CD8-positive, alpha-beta memory T cell (primary cell): ENCODE measurements around the gene PA2G4. TPM values are rescaled to one million over a fixed set of nuclear protein-coding genes. Genes with fewer than 3 reads are reported as not detected.

ENCODE experiments used
- CTCF ChIA-PET: fragments of 350-600 bp; sonication (Branson Sonifier 250); formaldehyde crosslinking; loops from one replicate; lab custom pipeline; 2021; ENCODE audit warnings: antibody characterized with exemption; lab: Charles Lee
- POLR2A ChIA-PET: fragments of 350-600 bp; sonication (Branson Sonifier 250); formaldehyde crosslinking; loops from one replicate; lab custom pipeline; 2021; ENCODE audit warnings: antibody characterized with exemption; lab: Charles Lee
- DNase-seq, 5 donors: peaks; one replicate each; pipeline versions ENCODE4 v3.0.0 to v3.0.0-alpha.2; 2020 to 2022; ENCODE audit warnings: mixed read lengths in 1 of 5
- H3K27ac ChIP-seq: one replicate; pipeline ENCODE4 v1.7.0; 2013; ENCODE audit warnings: low read depth, mild to moderate bottlenecking, low read length, moderate library complexity
- H3K27me3 ChIP-seq: 2 replicates; pipeline ENCODE4 v1.7.0; 2013; ENCODE audit warnings: low read length, mild to moderate bottlenecking; ENCODE audit not compliant: insufficient read depth, poor library complexity, severe bottlenecking
- H3K36me3 ChIP-seq: 2 replicates; pipeline ENCODE4 v1.7.0; 2013; ENCODE audit warnings: mild to moderate bottlenecking, low read length, moderate library complexity; ENCODE audit not compliant: insufficient read depth
- H3K4me1 ChIP-seq: 2 replicates; pipeline ENCODE4 v1.7.0; 2013; ENCODE audit warnings: mild to moderate bottlenecking, low read length, moderate library complexity; ENCODE audit not compliant: insufficient read depth
- H3K4me3 ChIP-seq: 2 replicates; pipeline ENCODE4 v1.7.0; 2013; ENCODE audit warnings: mild to moderate bottlenecking, low read length
- H3K9me3 ChIP-seq: 2 replicates; pipeline ENCODE4 v1.7.0; 2013; ENCODE audit warnings: mild to moderate bottlenecking, low read length
- H3K27ac Mint-ChIP-seq, 8 donors: one replicate each; pipeline ENCODE4 v1.8.0; 2020 to 2021; ENCODE audit warnings: mixed read lengths in 8 of 8, mild to moderate bottlenecking in 6 of 8, inconsistent platforms in 3 of 8, moderate library complexity in 3 of 8
- H3K27me3 Mint-ChIP-seq, 2 donors: one replicate each; pipeline ENCODE4 v1.8.0; 2020 to 2021; ENCODE audit warnings: mixed read lengths in 2 of 2, mild to moderate bottlenecking in 1 of 2, moderate library complexity in 1 of 2
- H3K36me3 Mint-ChIP-seq, 3 donors: one replicate each; pipeline ENCODE4 v1.8.0; 2020 to 2021; ENCODE audit warnings: mixed read lengths in 3 of 3, inconsistent platforms in 1 of 3, mild to moderate bottlenecking in 1 of 3
- H3K4me1 Mint-ChIP-seq, 3 donors: one replicate each; pipeline ENCODE4 v1.8.0; 2020 to 2021; ENCODE audit warnings: mixed read lengths in 3 of 3, inconsistent platforms in 1 of 3, mild to moderate bottlenecking in 1 of 3
- H3K4me3 Mint-ChIP-seq, 7 donors: one replicate each; pipeline ENCODE4 v1.8.0; 2020 to 2021; ENCODE audit warnings: mixed read lengths in 7 of 7, mild to moderate bottlenecking in 6 of 7, moderate library complexity in 4 of 7, inconsistent platforms in 2 of 7
- H3K9me3 Mint-ChIP-seq, 5 donors: one replicate each; pipeline ENCODE4 v1.8.0; 2020 to 2022; ENCODE audit warnings: mixed read lengths in 5 of 5, mild to moderate bottlenecking in 3 of 5, moderate library complexity in 2 of 5, inconsistent platforms in 1 of 5
- polyA plus RNA-seq: library from polyadenylated mRNA; unstranded; fragments of 300-500 nt; fragmentation: Illumina TruSeq; gene quantifications from one replicate; pipeline ENCODE4 v1.2.3, GENCODE V29; 2021
- total RNA-seq, 2 experiments: library from RNA; stranded (reverse); gene quantifications; one replicate each; pipeline ENCODE4 v1.2.3, GENCODE V29; 2021

The PA2G4 gene
- total and polyA plus RNA-seq, 3 experiments from 2014 or later: 249 to 504 (median 468) TPM

DNA sequence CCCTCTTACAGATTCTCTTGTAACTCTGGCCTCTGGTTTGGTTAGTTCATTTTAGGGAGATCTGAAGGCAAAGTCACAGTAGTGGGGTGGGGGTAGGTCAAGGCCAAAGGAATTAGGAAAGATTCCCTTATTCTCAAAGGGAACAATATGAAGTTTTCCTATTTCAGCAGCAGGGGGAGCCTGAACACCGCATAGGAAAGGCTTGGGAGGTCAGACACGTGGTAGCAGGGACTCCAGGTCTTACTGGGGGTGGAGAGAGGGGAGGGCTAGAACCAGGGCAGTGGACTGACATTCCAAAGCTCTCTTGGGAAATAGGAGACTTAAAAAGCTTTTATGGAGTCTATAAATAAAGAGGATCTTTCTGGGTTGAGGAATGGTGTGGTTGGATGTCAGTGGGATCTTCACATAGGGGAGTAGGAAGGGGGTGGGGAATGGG, 15.0 kb downstream of the PA2G4 start:
- CTCF ChIA-PET: interaction anchor here (0.6 to 5.6 kb wide), 22 partner anchors 8 to 381 kb away, joined by 3 to 101 read pairs (median 4); partner anchors contain the start of genes ANKRD52, ESYT1, PA2G4 and RNF41
- peak overlapping the region; percentile 99 for H3K27ac ChIP-seq

DNA sequence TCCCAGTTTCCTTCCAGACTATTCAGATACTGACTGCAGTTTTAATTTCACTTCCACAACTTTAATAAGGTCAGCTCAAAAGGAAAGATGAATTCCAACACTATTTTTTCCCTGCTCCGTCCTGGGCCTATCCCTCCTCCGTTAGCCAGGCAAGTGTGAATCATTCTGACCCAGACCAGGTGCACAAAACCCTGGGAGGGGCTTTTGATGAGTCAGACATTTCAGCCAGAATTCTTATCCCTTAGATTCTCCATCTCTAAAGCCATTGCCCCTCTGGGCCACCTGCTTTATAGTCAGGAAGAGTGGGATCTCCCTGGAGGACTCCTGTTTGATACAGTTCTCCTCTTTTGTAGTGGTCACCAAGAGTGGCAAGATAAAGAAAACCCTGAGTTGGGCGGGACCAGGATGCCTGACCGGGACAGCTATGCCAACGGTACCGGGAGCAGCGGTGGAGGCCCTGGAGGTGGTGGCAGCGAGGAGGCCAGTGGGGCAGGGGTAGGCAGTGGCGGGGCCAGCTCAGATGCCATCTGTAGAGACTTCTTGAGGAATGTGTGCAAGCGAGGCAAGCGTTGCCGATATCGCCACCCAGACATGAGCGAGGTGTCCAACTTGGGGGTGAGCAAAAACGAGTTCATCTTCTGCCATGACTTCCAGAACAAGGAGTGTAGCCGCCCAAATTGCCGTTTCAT, 15.9 kb downstream of the PA2G4 start:
- H3K27me3 Mint-ChIP-seq: peaks cover 0 to 10% of the 10 kb centered on the region in 2 donors
- peaks cover 7 to 51% (median 12%) of the 10 kb centered on the region in 3 donors for H3K36me3 Mint-ChIP-seq
- Histone ChIP-seq H3K9me3 (no peaks in the 10 kb centered on the region), H3K27me3 (no peaks in the 10 kb centered on the region), H3K4me3 (no peak overlapping the region), H3K4me1 (peaks cover 33% of the 10 kb centered on the region), H3K36me3 (peaks cover 11% of the 10 kb centered on the region), H3K27ac (no peak overlapping the region)
- H3K4me3 Mint-ChIP-seq: peak overlapping the region in 1 of 7 donors; percentile 36
- H3K9me3 Mint-ChIP-seq: no peaks in the 10 kb centered on the region
- H3K4me1 Mint-ChIP-seq: peaks cover 48 to 53% (median 50%) of the 10 kb centered on the region in 3 donors
- no peak for DNase-seq
- peak overlapping the region in 3 of 8 donors; percentile 7 to 99 (median 21) for H3K27ac Mint-ChIP-seq
- ChIA-PET CTCF (interaction anchor here (0.6 to 5.6 kb wide), 15 partner anchors 8 to 344 kb away, joined by 3 to 101 read pairs (median 4); partner anchors contain the start of genes ANKRD52, ESYT1, PA2G4 and RNF41), POLR2A (interaction anchor here (3.3 to 5.8 kb wide), 2 partner anchors 70 to 102 kb away, joined by 16 to 60 read pairs; partner anchors contain the start of genes RNF41 and SMARCC2)

More for the DNA sequence above, 15.0 kb downstream of the PA2G4 start:
- DNase-seq: peak; percentile 20 to 75 (median 57)
- POLR2A ChIA-PET: interaction anchor here (0.6 to 5.8 kb wide), 7 partner anchors 9 to 171 kb away, joined by 3 to 115 read pairs (median 16); partner anchors contain the start of genes ANKRD52, ESYT1, PA2G4 and RAB5B
- H3K27me3 Mint-ChIP-seq: peaks cover 0 to 10% of the 10 kb centered on the region in 2 donors
- peaks cover 44 to 49% (median 45%) of the 10 kb centered on the region in 3 donors for H3K4me1 Mint-ChIP-seq
- Histone ChIP-seq H3K9me3 (no peaks in the 10 kb centered on the region), H3K4me3 (peak overlapping the region; percentile 84), H3K4me1 (peaks cover 34% of the 10 kb centered on the region), H3K36me3 (peaks cover 11% of the 10 kb centered on the region), H3K27me3 (no peaks in the 10 kb centered on the region)
- peaks cover 7 to 51% (median 12%) of the 10 kb centered on the region in 3 donors for H3K36me3 Mint-ChIP-seq
- peak overlapping the region; percentile 89 to 100 (median 99) for H3K4me3 Mint-ChIP-seq
- peak overlapping the region; percentile 96 to 100 (median 98) for H3K27ac Mint-ChIP-seq
- no peaks in the 10 kb centered on the region for H3K9me3 Mint-ChIP-seq

DNA sequence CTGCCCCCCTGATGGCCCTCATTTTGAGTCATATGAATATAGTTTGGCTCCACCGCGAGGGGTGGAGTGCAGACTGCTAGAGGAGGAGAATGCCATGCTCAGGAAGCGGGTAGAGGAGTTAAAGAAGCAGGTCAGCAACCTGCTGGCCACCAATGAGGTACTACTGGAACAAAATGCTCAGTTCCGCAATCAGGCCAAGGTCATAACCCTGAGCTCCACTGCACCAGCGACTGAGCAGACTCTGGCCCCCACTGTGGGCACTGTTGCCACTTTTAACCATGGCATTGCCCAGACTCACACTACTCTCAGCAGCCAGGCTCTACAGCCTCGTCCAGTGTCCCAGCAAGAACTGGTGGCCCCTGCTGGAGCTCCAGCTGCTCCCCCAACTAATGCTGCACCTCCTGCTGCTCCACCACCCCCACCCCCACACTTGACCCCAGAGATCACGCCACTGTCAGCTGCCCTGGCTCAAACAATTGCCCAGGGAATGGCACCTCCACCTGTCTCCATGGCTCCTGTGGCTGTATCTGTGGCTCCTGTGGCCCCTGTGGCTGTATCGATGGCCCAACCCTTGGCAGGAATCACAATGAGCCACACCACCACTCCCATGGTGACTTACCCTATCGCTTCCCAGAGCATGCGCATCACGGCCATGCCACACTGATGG, 17.0 kb downstream of the PA2G4 start:
- peaks cover 0 to 7% of the 10 kb centered on the region in 2 donors for H3K27me3 Mint-ChIP-seq
- H3K4me3 ChIP-seq: no peak overlapping the region
- no peaks in the 10 kb centered on the region for H3K9me3 ChIP-seq
- H3K36me3 ChIP-seq: peaks cover 11% of the 10 kb centered on the region
- peaks cover 39% of the 10 kb centered on the region for H3K4me1 ChIP-seq
- no peaks in the 10 kb centered on the region for H3K9me3 Mint-ChIP-seq
- H3K27ac Mint-ChIP-seq: peak overlapping the region in 1 of 8 donors; percentile 29
- POLR2A ChIA-PET: interaction anchor here (5.8 kb wide), 1 partner anchor 69 kb away, joined by 60 read pairs; the partner anchor contains the start of gene SMARCC2
- H3K36me3 Mint-ChIP-seq: peaks cover 7 to 48% (median 12%) of the 10 kb centered on the region in 3 donors
- no peak for DNase-seq
- peaks cover 51 to 55% (median 53%) of the 10 kb centered on the region in 3 donors for H3K4me1 Mint-ChIP-seq
- CTCF ChIA-PET: interaction anchor here (1.5 to 5.6 kb wide), 2 partner anchors 69 to 343 kb away, joined by 3 to 101 read pairs; partner anchors contain the start of gene SMARCC2
- H3K4me3 Mint-ChIP-seq: no peak overlapping the region
- H3K27me3 ChIP-seq: no peaks in the 10 kb centered on the region
- no peak overlapping the region for H3K27ac ChIP-seq

DNA sequence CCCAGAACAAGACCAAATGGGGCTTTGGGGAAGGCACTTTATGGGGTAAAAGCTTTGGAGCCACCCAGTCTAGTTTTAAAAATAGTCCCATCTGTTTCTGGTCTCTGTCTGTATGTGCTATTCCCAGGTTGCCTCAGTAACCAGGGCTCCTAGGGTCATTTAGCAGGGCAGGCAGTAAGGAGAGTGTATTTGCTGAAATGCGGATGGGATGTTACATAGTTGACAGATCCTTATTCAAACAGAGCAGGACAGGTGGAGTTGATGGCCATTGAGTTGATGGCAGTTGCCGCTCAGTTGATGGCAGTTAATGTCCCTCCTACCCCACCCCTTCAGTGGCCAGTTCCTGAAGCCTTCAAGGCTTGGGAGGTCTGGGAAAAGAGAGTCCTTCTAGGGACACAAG, 18.3 kb downstream of the PA2G4 start:
- POLR2A ChIA-PET: interaction anchor here (3.2 kb wide), 1 partner anchor 67 kb away, joined by 25 read pairs; the partner anchor contains the start of gene SMARCC2
- no peak for DNase-seq
- H3K27me3 ChIP-seq: no peaks in the 10 kb centered on the region
- CTCF ChIA-PET: interaction anchor here (1.0 kb wide), 2 partner anchors 12 to 67 kb away, joined by 3 to 5 read pairs; partner anchors contain the start of gene SMARCC2
- Mint-ChIP-seq H3K27me3 (peaks cover 0 to 4% of the 10 kb centered on the region in 2 donors), H3K36me3 (peaks cover 3 to 36% (median 3%) of the 10 kb centered on the region in 3 donors), H3K9me3 (no peaks in the 10 kb centered on the region), H3K4me1 (peaks cover 53 to 56% (median 53%) of the 10 kb centered on the region in 3 donors), H3K4me3 (no peak overlapping the region), H3K27ac (peak overlapping the region in 6 of 8 donors; percentile 34 to 81 (median 44))
- peaks cover 45% of the 10 kb centered on the region for H3K4me1 ChIP-seq
- H3K27ac ChIP-seq: no peak overlapping the region
- H3K9me3 ChIP-seq: no peaks in the 10 kb centered on the region
- H3K36me3 ChIP-seq: peaks cover under 1% of the 10 kb centered on the region
- no peak overlapping the region for H3K4me3 ChIP-seq

DNA sequence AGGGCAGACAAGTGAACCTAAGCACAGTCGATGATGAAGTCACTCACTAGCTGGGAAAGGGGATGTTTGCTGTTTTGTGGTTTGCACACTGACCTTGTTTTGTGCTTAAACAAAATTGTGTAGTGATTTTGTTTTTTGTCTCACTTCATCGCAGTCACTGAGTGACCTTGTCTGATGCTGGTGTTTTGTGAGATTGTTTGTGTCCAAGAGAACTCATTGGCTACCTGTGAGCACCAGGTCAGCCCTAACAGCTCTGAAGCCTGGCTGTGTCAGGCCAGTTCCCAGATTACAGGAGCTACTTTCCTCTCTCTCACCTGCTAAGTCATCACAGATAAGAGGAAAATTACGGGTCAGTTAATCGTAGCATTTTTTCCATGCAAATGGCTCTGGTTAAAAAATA, 19.8 kb downstream of the PA2G4 start:
- Histone ChIP-seq H3K27ac (no peak overlapping the region), H3K36me3 (no peaks in the 10 kb centered on the region)
- H3K9me3 Mint-ChIP-seq: no peaks in the 10 kb centered on the region

DNA sequence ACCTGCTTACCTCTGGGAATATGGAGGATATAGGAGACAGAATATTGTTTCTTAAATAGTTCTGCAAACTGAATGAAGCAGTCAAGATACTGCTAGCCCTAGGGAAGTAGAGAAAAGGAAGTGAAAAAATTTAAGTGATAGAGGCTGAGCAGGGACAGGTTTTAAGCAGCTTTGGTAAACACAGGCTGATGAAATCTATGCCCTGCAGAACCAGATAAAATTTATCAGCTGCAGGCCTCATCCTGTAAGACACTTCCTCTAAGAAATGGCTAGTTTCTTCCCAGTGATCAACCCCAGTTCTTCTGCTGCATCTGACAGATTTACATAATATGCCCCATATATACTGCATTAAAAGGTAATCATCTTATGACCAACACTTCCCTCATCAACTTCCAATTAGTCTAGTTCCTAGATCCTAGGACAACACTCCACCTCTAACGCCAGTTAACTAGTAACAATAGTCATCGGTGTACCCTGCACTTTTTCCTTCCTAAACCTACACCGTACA, 22.4 kb downstream of the PA2G4 start:
- Mint-ChIP-seq H3K4me3 (peak overlapping the region; percentile 46 to 99 (median 98)), H3K4me1 (peaks cover 53 to 62% (median 59%) of the 10 kb centered on the region in 3 donors)
- peak overlapping the region; percentile 2 for H3K4me3 ChIP-seq

More for the DNA sequence above, 19.8 kb downstream of the PA2G4 start:
- Mint-ChIP-seq H3K27ac (peak overlapping the region in 7 of 8 donors; percentile 17 to 84 (median 64)), H3K36me3 (peaks cover 0 to 40% (median 0%) of the 10 kb centered on the region in 3 donors), H3K4me3 (no peak overlapping the region), H3K27me3 (no peaks in the 10 kb centered on the region), H3K4me1 (peaks cover 42 to 45% (median 44%) of the 10 kb centered on the region in 3 donors)
- peaks cover 35% of the 10 kb centered on the region for H3K4me1 ChIP-seq
- ChIA-PET POLR2A (interaction anchor here (0.6 to 3.2 kb wide), 2 partner anchors 66 to 580 kb away, joined by 4 to 25 read pairs; partner anchors contain the start of gene SMARCC2), CTCF (interaction anchor here (0.8 to 8.6 kb wide), 4 partner anchors 15 to 340 kb away, joined by 3 to 121 read pairs (median 4); partner anchors contain the start of gene SMARCC2)
- DNase-seq: no peak
- H3K27me3 ChIP-seq: no peaks in the 10 kb centered on the region
- H3K9me3 ChIP-seq: no peaks in the 10 kb centered on the region
- no peak overlapping the region for H3K4me3 ChIP-seq

More for the DNA sequence above, 22.4 kb downstream of the PA2G4 start:
- ChIA-PET POLR2A (interaction anchor here (0.6 to 4.5 kb wide), 5 partner anchors 9 to 96 kb away, joined by 3 to 58 read pairs (median 23); partner anchors contain the start of genes MYL6, PA2G4, RNF41 and SMARCC2), CTCF (interaction anchor here (0.6 to 8.6 kb wide), 21 partner anchors 9 to 344 kb away, joined by 3 to 121 read pairs (median 5); partner anchors contain the start of genes CNPY2, MYL6, MYL6B and PA2G4)
- peak overlapping the region; percentile 87 to 99 (median 95) for H3K27ac Mint-ChIP-seq
- no peak for DNase-seq
- H3K36me3 Mint-ChIP-seq: peaks cover 13 to 42% (median 20%) of the 10 kb centered on the region in 3 donors
- peaks cover 17% of the 10 kb centered on the region for H3K36me3 ChIP-seq
- no peaks in the 10 kb centered on the region for H3K27me3 ChIP-seq
- H3K9me3 ChIP-seq: no peaks in the 10 kb centered on the region
- H3K9me3 Mint-ChIP-seq: no peaks in the 10 kb centered on the region
- H3K4me1 ChIP-seq: peaks cover 48% of the 10 kb centered on the region
- peaks cover 0 to 2% of the 10 kb centered on the region in 2 donors for H3K27me3 Mint-ChIP-seq
- peak overlapping the region; percentile 73 for H3K27ac ChIP-seq
